GM19035 (cell line): ENCODE results near the gene BCAM.
A peak's percentile ranks its signal among the peaks of the same experiment; 100 is the strongest.
"Not testable (repeated sequence)": the region's sequence is repeated elsewhere in the genome, so short reads cannot be mapped to it uniquely, and the experiment has no call there.

Source experiments
- ATAC-seq: cut with Tn5 transposase; IDR thresholded peaks from one replicate; pipeline ENCODE4 v1.9.1; 2021; ENCODE audit not compliant: unreplicated experiment

Gene BCAM, protein sequence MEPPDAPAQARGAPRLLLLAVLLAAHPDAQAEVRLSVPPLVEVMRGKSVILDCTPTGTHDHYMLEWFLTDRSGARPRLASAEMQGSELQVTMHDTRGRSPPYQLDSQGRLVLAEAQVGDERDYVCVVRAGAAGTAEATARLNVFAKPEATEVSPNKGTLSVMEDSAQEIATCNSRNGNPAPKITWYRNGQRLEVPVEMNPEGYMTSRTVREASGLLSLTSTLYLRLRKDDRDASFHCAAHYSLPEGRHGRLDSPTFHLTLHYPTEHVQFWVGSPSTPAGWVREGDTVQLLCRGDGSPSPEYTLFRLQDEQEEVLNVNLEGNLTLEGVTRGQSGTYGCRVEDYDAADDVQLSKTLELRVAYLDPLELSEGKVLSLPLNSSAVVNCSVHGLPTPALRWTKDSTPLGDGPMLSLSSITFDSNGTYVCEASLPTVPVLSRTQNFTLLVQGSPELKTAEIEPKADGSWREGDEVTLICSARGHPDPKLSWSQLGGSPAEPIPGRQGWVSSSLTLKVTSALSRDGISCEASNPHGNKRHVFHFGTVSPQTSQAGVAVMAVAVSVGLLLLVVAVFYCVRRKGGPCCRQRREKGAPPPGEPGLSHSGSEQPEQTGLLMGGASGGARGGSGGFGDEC

DNA sequence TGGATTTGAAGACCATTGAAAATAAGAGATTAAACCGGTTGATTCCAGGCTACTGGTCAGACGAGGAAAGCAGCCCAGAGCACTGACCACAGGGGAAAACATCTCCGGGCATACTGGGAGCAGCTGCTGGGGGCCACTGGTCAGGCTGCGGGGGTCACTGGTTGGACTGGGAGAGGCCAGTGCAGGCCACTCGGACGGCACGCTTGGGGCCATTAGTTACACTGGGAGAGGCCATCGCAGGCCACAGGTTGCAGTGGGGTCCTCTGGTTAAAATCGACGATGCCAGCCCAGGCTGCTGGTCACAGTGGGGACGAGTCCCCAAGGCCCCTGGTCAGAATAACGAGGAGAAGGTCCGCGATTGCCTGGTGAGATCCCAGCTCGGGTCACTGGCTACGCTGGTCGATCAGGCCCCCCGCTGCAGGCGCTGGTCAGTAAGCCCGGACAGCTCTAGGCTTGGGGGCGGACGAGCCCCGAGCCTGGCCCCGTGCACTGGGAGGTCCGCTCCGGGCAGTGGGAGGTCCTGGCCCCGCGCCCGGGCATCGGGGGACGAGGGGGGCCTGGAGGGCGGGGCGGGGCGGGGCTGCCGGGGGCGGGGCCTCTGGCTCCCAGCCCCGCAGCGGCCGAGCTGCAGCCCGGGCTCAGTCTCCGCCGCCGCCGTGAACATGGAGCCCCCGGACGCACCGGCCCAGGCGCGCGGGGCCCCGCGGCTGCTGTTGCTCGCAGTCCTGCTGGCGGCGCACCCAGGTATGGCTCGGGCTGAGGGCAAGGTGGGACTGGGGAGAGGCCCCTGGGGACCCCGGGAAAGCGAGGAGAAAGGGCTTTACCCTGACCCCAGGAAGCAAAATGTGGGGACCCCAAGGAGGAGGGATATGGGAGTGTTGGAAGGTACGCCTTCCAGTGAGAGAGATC is at the start of gene BCAM:
Gene BCAM, plus strand, starts transcription at position 641 of the 909 bp plus-strand sequence. Its CDS starts 22 bp downstream, at position 663.
- ATAC-seq, result no peak

DNA sequence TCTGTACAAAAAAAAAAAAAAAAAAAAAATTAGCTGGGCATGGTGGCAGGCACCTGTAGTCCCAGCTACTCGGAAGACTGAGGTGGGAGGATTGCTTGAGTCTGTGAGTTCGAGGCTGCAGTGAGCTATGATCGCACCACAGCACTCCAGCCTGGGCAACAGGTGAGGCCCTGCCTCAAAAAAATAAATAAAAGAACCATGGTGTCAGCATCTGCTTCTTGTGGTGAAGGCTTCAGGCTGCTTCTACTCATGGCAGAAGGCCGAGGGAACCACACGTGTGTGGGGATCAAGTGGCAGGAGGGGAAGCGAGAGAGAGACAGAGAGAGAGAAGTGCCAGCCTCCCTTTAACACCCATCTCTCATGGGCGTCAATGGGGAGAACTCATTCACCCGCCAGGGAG is 46.9 kb upstream of the BCAM start:
- ATAC-seq, result no peak

DNA sequence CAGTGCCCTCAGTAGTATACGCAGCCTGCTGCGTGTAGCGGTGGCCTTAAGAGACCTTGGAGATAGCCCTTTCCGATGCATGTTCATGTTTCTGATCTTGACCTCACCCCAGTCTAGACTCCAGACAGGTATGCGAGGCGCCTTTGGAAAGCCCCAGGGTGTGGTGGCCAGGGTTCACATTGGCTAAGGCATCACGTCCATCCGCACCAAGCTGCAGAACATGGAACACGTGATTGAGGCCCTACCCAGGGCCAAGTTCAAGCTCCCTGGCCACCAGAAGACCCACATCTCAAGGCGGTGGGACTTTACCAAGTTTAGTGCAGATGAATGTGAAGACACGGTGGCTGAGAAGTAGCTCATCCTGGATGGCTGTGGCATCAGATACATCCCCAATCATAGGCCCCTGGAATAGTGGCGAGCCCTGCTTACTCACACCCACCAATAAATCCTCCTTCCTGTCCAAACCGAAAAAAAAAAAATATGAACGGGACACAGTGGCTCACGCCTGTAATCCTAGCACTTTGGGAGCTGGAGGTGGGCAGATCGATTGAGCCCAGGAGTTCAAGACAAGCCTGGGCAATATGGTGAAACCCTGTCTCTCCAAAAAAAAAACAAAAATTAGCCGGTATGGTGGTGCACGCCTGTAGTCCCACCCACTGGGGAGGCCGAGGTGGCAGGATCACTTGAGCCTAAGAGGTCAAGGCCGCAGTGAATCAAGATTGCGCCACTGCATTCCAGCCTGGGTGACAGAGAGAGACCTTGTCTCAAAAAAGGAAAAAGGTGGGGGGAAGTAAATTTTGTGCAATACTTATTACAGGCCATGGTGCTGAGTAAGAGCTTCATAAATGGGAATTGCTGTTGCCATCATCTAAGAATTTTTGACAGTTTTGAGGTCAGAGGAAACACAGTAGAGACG is 43.6 kb upstream of the BCAM start:
- no peak for ATAC-seq

DNA sequence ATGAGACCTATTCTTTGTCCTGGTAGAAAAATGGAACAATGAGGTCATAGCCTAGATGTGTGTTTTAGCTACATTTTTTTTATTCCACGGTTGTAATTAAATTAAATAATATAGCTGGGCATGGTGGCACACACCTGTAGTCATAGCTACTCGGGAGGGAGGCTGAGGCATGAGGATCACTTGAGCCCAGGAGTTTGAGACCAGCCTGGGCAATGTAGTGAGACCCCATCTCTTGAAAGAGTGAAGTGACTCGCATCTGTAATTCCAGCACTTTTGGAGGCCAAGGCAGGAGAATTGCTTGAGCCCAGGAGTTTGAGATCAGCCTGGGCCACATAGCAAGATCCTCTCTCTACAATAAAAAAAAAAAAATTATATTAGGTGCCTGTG is 43.0 kb upstream of the BCAM start:
- no peak for ATAC-seq

DNA sequence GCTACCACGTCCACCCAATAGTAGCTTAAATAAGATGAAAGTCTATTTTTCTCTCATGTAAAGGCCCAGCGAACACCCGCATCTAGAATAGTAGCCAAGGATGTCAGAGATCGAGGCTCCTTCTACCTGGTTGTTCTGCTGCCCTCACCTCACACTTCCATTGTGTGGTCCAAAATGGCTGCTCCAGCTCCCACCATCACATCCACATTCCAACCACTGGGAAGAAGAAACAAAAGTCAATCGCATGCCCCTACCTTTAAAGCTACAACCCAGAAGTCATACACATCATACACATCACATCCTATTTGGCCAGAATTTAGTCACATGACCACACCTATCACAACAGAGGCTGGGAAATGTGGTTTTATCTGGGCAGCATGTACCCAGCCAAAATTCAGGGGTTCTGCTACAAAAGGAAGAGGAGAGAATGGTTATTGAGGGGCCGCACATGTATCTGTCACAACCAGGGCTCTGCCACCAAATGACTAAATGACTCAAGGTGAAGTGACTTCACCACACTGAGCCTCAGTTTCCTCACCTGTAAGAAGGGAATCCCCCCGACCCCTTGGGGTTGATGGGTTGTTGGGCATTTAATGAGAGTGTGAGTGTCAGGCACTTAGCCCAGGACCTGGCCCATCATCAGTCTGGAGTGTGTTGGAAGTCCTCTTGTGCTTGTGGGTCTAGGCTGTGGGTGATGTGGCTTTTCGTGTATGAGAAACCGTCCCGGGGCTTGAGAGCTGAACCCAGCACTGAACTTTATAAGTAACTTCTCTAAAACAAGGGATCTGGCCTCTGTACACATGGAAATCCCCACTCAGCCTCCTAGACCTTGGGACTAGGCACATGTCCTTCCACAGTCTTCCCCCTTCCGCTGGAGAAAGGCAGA is 41.4 kb upstream of the BCAM start:
- no peak for ATAC-seq

DNA sequence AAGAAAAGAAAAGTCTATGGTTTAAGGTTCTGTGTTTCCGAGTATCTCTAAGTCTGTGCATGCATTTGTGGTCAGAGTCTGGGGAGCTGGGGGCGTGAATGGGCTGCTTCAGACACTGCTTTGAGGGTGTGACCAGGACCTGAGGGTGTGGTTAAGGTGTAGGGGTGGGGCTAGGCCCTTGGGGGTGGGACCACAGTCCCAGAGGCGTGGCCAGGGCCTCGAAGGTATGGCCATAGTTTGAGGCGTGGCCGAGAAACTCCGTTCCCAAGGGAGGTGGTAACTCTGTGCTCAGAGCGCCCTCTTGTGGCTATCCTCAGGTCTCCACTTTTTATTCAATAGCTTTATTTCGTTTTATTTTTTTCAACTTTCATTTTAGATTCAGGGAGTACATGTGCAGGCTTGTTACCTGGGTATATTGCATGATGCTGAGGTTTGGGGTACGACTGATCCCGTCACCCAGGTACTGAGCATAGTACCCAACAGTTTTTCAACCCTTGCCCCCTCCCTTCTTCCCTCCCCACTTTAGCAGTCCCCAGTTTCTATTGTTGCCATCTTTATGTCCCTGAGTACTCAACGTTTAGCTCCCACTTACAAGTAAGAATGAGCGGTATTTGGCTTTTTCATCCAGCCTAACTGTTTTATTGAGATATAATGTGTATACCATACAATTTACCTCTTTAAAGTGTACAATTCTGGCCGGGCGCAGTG is 38.2 kb upstream of the BCAM start:
- ATAC-seq, result peak; percentile 97

DNA sequence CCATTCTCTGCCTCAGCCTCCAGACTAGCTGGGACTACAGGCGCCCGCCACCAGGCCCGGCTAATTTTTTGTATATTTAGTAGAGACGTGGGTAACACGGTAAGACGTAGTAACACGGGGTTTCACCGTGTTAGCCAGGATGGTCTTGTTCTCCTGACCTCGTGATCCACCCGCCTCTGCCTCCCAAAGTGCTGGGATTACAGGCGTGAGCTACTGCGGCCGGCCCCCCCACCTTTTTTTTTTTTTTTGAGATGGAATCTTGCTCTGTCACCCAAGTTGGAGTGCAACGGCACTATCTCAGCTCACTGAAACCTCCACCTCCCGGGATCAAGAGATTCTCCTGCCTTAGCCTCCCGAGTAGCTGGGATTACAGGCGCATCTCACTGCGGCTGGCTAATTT is 36.8 kb upstream of the BCAM start:
- ATAC-seq, result not testable (repeated sequence)

DNA sequence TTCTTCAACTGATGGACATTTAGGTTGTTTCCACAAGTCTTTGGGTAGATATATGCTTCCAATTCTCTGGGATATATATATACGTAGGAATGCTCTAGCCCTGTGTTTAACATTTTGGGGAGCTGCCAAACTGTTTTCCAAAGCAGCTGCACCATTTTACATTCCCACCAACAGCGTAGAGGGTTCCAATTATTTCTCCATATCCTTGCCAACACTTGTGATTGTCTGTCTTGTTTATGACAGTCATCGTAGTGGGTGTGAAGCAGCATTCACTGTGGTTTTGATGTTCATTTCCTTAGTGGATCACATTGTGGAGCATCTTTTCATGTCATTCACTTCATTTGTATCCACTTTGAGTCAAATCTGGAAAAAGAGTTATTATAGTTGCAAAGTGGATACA is 35.9 kb upstream of the BCAM start:
- no peak for ATAC-seq

DNA sequence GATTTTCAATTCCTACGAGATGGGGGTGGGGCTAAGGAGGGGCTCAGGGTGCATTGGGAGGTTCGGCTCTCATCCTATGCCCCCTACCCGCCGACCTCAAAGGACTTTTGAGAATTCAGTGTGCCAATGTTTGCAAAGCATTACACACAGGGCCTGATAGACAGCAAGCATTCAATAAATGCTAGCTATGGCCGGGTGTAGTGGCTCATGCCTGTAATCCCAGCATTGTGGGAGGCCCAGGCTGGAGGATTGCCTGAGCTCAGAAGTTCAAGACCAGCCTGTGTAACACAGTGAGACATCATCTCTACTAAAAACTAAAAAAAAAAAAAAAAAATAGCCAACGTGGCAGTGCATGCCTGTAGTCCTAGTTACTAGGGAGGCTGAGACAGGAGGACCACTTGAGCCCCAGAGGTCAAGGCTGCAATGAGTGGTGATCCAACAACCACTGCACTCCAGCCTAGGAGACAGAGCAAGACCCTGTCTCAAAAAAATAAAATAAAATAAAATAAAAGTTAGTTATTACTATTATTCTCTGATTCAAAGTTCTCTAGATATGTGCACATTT is 33.1 kb upstream of the BCAM start:
- no peak for ATAC-seq

DNA sequence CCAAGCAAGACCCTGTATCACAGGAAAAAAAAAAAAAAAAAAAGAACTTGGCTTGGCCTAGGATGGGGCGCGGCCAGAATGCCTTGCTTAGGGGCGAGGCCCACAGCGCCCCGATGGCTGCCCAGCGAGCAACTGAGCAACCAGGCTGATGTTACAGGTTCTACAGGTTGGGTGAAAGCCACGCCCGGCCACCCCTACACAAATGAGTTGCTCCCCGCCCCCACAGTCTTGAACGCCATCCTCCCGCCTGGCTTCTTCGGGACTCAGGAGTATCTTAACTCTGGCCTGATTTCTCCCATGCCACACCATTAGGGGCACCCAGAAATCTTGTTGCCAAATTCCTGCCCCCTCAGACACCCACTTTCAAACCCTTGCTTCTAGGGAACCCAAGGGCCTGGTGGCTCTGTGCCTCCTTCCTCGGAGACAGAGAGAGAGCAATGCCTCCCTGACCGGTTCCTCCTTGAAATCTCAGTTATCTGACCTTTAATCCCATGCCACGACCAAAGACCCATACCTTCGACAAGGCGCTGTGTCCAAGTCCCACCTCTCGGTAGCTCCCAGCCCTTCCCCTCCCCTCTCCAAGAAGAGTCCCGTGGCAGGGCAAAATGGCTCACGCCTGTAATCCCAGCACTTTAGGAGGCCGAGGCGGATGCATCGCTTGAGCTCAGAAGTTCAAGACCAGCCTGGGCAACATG is 32.4 kb upstream of the BCAM start:
- ATAC-seq, result no peak

DNA sequence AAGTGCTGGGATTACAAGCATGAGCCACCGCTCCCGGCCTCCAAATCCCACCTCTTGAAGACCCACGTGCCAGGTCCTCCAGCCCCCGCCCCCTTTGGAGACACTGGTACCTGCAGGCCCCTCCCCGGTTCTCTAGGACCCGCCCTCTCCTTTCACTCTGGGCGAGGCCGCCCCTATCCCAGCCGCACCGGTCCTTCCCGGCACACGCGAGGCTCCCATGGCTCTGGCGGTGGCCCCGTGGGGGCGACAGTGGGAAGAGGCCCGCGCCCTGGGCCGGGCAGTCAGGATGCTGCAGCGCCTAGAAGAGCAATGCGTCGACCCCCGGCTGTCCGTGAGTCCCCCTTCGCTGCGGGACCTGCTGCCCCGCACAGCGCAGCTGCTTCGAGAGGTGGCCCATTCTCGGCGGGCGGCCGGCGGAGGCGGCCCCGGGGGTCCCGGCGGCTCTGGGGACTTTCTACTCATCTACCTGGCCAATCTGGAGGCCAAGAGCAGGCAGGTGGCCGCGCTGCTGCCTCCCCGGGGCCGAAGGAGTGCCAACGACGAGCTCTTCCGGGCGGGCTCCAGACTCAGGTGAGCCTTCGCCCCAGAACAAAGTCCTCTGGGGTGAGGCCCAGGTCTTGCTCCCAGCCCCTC is 31.1 kb upstream of the BCAM start, which contains the start of gene CBLC:
Gene CBLC, plus strand, starts transcription at position 176 of the 633 bp plus-strand sequence. Its CDS starts 42 bp downstream, at position 218.
- ATAC-seq, result no peak

DNA sequence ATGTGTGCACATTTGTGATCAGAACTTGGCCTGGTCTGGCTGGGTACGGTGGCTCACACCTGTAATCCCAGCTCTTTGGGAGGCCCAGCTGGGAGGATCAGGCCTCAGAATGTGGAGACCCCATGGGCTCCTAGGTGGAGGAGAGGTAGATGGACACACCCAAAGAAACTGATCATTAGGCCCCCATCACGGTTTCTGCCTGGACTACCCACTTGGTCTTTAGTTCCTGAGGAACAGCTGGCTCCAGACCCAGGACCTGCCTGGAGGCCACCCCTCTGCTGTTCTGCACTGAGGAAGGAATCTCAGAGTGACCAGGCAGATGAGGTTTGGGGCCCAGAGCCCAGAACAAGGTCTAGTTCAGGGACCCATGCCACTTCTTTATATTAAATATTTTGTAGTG is 29.8 kb upstream of the BCAM start:
- no peak for ATAC-seq

DNA sequence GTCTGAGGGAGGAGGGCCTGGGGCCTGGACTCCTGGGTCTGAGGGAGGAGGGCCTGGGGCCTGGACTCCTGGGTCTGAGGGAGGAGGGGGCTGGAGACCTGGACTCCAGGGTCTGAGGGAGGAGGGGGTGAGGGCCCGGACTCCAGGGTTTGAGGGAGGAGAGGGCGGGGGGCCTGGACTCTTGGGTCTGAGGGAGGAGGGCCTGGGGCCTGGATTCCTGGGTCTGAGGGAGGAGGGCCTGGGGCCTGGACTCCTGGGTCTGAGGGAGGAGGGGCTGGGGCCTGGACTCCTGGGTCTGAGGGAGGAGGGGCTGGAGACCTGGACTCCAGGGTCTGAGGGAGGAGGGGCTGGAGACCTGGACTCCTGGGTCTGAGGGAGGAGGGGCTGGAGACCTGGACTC is 27.2 kb upstream of the BCAM start:
- ATAC-seq, result not testable (repeated sequence)

DNA sequence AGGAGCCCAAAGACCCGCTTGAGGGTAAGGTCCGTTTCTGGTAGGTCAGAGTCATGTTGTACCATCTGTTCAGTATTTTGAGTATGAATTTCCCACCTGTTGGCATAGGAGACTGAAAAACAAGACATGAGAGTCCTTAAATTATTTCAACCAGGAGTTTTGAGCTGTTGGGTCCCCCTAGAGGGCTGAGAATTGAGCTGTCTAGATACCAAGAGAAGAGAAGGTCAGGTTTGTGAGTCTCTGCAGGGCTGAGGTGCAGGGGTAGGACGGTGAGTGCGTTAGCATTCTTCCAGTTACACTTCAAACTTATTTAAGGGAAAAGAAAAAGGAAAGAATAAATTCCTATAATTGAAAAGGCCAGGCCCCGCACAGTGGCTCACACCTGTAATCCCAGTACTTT is 26.2 kb upstream of the BCAM start:
- no peak for ATAC-seq

DNA sequence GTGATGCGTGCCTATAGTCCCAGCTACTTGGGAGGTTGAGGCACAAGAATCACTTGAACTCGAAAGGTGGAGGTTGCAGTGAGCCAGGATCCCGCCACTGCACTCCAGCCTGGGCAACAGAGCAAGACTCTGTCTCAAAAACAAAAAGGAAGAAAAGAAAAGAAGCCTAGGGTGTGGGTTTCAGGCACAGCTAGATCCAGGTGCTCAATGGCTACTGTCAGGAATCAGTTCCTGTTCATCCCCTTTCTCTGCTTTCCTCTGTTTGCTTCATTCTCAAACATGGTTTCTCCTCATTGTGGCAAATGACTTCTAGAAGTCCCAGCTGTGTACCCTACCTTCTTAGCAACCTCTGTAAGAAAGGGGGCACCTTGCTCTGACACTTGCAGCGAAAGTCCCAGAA is 25.4 kb upstream of the BCAM start:
- no peak for ATAC-seq

DNA sequence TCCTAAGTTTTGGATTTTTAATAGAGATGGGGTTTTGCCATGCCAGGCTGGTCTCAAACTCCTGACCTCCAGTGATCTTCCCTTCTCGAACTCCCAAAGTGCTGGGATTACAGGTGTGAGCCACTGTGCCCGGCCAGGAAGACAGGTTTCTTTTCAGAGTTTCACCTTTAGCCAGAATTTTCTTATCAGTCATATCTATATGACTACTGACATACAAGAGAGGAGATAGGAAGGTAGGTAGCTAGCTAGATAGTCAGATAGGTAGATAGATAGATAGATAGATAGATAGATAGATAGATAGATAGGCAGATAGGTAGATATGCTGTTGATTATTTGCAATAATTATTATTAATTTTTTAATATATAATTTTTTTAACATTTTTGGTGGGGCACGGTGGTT is 23.6 kb upstream of the BCAM start:
- ATAC-seq, result no peak

DNA sequence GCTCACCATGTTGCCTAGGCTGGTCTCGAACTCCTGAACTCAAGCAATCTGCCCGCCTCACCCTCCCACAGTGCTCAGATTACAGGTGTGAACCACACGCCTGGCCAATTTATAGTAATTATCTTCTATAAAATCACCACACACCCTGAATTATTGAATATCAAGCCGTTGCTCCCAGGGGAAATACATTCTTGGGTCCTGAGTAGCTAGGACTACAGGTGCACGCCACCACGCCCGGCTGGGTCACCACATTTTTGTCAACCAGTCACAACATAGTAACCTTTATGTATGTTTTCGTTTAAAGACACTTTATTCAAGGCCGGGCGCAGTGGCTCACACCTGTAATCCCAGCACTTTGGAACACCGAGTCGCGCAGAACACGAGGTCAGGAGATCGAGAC is 22.9 kb upstream of the BCAM start:
- no peak for ATAC-seq
